ENCODE results near the gene CATSPER4. TPM values are rescaled to one million over a fixed set of nuclear protein-coding genes. Genes with fewer than 3 reads are reported as not detected.

The CATSPER4 gene
- total RNA-seq, 1 donor: not detected

- no peak overlapping the region for H2AFZ ChIP-seq (ENCODE audit: low read length)
Measured at GRCh38 chr1:26239936-26240335, 49.5 kb downstream of the CATSPER4 start.

More at GRCh38 chr1:26239936-26240335, 49.5 kb downstream of the CATSPER4 start:
- Histone ChIP-seq H4K20me1 (ENCODE audit: insufficient read depth, low read length) (no peaks in the 10 kb centered on the region), H3K4me3 (ENCODE audit: insufficient read depth, low read length) (peak overlapping the region; percentile 4), H3K36me3 (ENCODE audit: insufficient read depth, low read length) (no peaks in the 10 kb centered on the region), H3K4me2 (ENCODE audit: insufficient read depth, low read length) (peak overlapping the region; percentile 67), H3K4me1 (ENCODE audit: insufficient read depth, low read length) (peaks cover 30% of the 10 kb centered on the region), H3K9me3 (ENCODE audit: low read depth, low read length) (no peaks in the 10 kb centered on the region), H3K79me2 (ENCODE audit: insufficient read depth, low read length) (peaks cover 71% of the 10 kb centered on the region), H3K27me3 (ENCODE audit: insufficient read depth, low read length) (no peaks in the 10 kb centered on the region), H3K27ac (ENCODE audit: low read depth, low read length) (peak overlapping the region; percentile 67)
- DNase-seq (ENCODE audit: insufficient read length, low spot score, missing footprints): peak; percentile 79
- TF ChIP-seq CTCF (IDR thresholded peaks at IDR 0.05; ENCODE audit: extremely low read depth, low read depth, low read length): no peak

Other genes with a start within 250 kb of the CATSPER4 start
- 6.5 and 6.9 TPM in 2 replicates for gene PAFAH2, start 192.5 kb upstream of the CATSPER4 start, total RNA-seq
- gene EXTL1, start 168.8 kb upstream of the CATSPER4 start, total RNA-seq: 1.4 and 3.2 TPM in 2 replicates
- gene SLC30A2, start 144.5 kb upstream of the CATSPER4 start, total RNA-seq: not detected in 2 replicates
- gene TRIM63, start 123.0 kb upstream of the CATSPER4 start, total RNA-seq: under 0.01 and 0.36 TPM in 2 replicates
- 6.5 TPM in 2 replicates for gene PDIK1L, start 78.8 kb upstream of the CATSPER4 start, total RNA-seq
- not detected in 2 replicates for gene FAM110D, start 31.5 kb upstream of the CATSPER4 start, total RNA-seq
- gene C1orf232, start 21.6 kb upstream of the CATSPER4 start, total RNA-seq: not detected in 2 replicates
- gene ZNF593, start 20.7 kb upstream of the CATSPER4 start, total RNA-seq: 21.2 and 29.0 TPM in 2 replicates
- gene ZNF593OS, start 18.8 kb upstream of the CATSPER4 start, total RNA-seq: not detected in 2 replicates
- under 0.01 TPM in 1 of 2 replicates, not detected in the other for gene CNKSR1, start 13.1 kb upstream of the CATSPER4 start, total RNA-seq
- gene CEP85, start 43.6 kb downstream of the CATSPER4 start, total RNA-seq: 8.0 and 9.1 TPM in 2 replicates
- 29.2 and 30.8 TPM in 2 replicates for gene SH3BGRL3, start 89.5 kb downstream of the CATSPER4 start, total RNA-seq
- gene UBXN11, start 116.0 kb downstream of the CATSPER4 start, total RNA-seq: 5.8 and 6.2 TPM in 2 replicates
- not detected in 2 replicates for gene CD52, start 127.4 kb downstream of the CATSPER4 start, total RNA-seq
- gene CRYBG2, start 163.5 kb downstream of the CATSPER4 start, total RNA-seq: not detected in 2 replicates
- gene ZNF683, start 182.1 kb downstream of the CATSPER4 start, total RNA-seq: not detected in 2 replicates
- gene LIN28A, start 220.2 kb downstream of the CATSPER4 start, total RNA-seq: not detected in 2 replicates
- 56.6 and 63.3 TPM in 2 replicates for gene DHDDS, start 241.7 kb downstream of the CATSPER4 start, total RNA-seq

Measured in osteoblast (primary cell).